Liver (tissue), 3 donors: ENCODE measurements around the gene DDX4.

Experiments used
- CTCF ChIP-seq: fragments of 150-350 bp; IDR thresholded peaks from 2 replicates; pipeline ENCODE4 v1.5.1; 2017; ENCODE audit warnings: improper control_type of control experiment, low read depth, low read length; ENCODE audit not compliant: missing input control
- EGR1 ChIP-seq, 2 donors: IDR thresholded peaks; 2 replicates each; pipeline ENCODE4 v1.6.1; 2016 to 2018; ENCODE audit warnings: antibody characterized with exemption in 2 of 2, low read depth in 2 of 2
- GABPA ChIP-seq, 2 donors: IDR thresholded peaks in 1 of 2; conservative IDR thresholded peaks in 1 of 2; 2 replicates each; pipeline ENCODE4 v1.6.1; 2016; ENCODE audit warnings: antibody characterized with exemption in 2 of 2, mild to moderate bottlenecking in 1 of 2, moderate library complexity in 1 of 2
- MAX ChIP-seq: IDR thresholded peaks from 2 replicates; pipeline ENCODE4 v1.6.1; 2016; ENCODE audit warnings: antibody characterized with exemption
- RAD21 ChIP-seq, 2 donors: IDR thresholded peaks; 2 replicates each; pipeline ENCODE4 v1.6.1; 2016; ENCODE audit warnings: antibody characterized with exemption in 2 of 2, mild to moderate bottlenecking in 2 of 2
- RXRA ChIP-seq, 2 donors: IDR thresholded peaks; 2 replicates each; pipeline ENCODE4 v1.6.1; 2017 to 2018; ENCODE audit warnings: antibody characterized with exemption in 2 of 2, mild to moderate bottlenecking in 1 of 2
- TAF1 ChIP-seq: conservative IDR thresholded peaks from 2 replicates; pipeline ENCODE4 v1.6.1; 2016; ENCODE audit warnings: antibody characterized with exemption, mild to moderate bottlenecking
- YY1 ChIP-seq: IDR thresholded peaks from 2 replicates; pipeline ENCODE4 v1.6.1; 2016; ENCODE audit warnings: antibody characterized with exemption, mild to moderate bottlenecking
- ZBTB33 ChIP-seq: IDR thresholded peaks from 2 replicates; pipeline ENCODE4 v1.6.1; 2016; ENCODE audit warnings: antibody characterized with exemption
- TF ChIP-seq, protein P1 (sequence below): IDR thresholded peaks from 2 replicates; pipeline ENCODE4 v1.6.1; 2016; ENCODE audit warnings: antibody characterized with exemption, mild to moderate bottlenecking
- TF ChIP-seq, protein P2 (sequence below): IDR thresholded peaks from 2 replicates; pipeline ENCODE4 v1.6.1; 2016; ENCODE audit warnings: antibody characterized with exemption
- donor health status: healthy.
- donor health status: healthy.

- no peak for TF ChIP-seq CTCF
- TF ChIP-seq RAD21 (IDR thresholded peaks at IDR 0.05): no peak
- no peak for TF ChIP-seq RXRA (IDR thresholded peaks at IDR 0.05)
- no peak for TF ChIP-seq ZBTB33
- TF ChIP-seq EGR1 (IDR thresholded peaks at IDR 0.05; ENCODE audit: low read depth in 2 of 2): no peak
- TF ChIP-seq, protein P1, sequence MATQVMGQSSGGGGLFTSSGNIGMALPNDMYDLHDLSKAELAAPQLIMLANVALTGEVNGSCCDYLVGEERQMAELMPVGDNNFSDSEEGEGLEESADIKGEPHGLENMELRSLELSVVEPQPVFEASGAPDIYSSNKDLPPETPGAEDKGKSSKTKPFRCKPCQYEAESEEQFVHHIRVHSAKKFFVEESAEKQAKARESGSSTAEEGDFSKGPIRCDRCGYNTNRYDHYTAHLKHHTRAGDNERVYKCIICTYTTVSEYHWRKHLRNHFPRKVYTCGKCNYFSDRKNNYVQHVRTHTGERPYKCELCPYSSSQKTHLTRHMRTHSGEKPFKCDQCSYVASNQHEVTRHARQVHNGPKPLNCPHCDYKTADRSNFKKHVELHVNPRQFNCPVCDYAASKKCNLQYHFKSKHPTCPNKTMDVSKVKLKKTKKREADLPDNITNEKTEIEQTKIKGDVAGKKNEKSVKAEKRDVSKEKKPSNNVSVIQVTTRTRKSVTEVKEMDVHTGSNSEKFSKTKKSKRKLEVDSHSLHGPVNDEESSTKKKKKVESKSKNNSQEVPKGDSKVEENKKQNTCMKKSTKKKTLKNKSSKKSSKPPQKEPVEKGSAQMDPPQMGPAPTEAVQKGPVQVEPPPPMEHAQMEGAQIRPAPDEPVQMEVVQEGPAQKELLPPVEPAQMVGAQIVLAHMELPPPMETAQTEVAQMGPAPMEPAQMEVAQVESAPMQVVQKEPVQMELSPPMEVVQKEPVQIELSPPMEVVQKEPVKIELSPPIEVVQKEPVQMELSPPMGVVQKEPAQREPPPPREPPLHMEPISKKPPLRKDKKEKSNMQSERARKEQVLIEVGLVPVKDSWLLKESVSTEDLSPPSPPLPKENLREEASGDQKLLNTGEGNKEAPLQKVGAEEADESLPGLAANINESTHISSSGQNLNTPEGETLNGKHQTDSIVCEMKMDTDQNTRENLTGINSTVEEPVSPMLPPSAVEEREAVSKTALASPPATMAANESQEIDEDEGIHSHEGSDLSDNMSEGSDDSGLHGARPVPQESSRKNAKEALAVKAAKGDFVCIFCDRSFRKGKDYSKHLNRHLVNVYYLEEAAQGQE: no peak
- TF ChIP-seq YY1: no peak
- TF ChIP-seq GABPA (IDR thresholded peaks at IDR 0.05 in 1 of 2, conservative IDR thresholded peaks at IDR 0.05 in 1 of 2): no peak
- TF ChIP-seq TAF1: no peak
- no peak for TF ChIP-seq MAX
- TF ChIP-seq, protein P2, sequence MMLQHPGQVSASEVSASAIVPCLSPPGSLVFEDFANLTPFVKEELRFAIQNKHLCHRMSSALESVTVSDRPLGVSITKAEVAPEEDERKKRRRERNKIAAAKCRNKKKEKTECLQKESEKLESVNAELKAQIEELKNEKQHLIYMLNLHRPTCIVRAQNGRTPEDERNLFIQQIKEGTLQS: no peak
Measured at GRCh38 chr5:55777332-55777731, 39.5 kb downstream of the DDX4 start.
